ENCODE data around the gene RALBP1.

The RALBP1 gene

DNA sequence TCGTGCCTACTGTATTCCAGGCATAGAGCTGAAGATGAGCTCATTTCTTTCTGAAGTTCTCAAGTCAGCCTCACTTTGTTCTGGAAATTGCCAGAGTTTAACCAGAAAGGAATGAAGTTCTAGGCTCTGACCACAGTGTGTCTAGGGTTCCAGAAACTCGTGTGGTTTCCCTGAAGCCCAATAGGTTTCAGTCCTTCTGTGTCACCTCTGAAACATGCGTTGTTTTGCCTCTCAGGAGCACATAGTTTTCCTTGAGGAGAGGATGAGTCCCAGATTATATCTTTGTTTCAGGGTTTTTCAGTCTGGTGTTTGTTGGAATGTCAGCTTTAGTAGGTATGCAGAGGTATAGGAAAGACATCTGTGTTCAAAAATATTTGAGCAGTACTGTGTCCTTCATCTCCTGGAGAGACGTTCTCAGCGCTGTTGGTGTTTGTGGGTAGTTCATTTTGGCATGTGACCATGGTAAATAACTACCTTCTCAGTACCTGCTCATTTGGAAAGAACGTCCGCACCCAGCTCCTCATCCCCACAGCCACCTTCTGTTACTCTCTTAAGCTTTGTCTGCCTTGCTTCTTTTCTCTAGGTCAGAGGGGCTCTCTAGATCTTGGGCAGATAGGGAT lies 56.6 kb downstream of the RALBP1 start:
- in situ Hi-C loops (cut with HindIII; ENCODE audit: low pct_ligation_motif_present, low sequenced_read_pairs) = no loop called here
- Histone ChIP-seq H3K36me3 (replicated peaks) (peaks cover 27% of the 10 kb centered on the region), H3K4me3 (ENCODE audit: low read depth, low read length) (no peak overlapping the region), H3K27me3 (replicated peaks) (no peaks in the 10 kb centered on the region), H3K27ac (no peak overlapping the region)
- peak; percentile 22 for DNase-seq
- TF ChIP-seq CTCF (IDR thresholded peaks at IDR 0.05; ENCODE audit: low read depth, low read length, missing control alignments) = no peak

- in situ Hi-C loops (cut with HindIII; ENCODE audit: low pct_ligation_motif_present, low sequenced_read_pairs) = no loop called here
- Histone ChIP-seq H3K27ac (no peak overlapping the region), H3K27me3 (replicated peaks) (no peaks in the 10 kb centered on the region), H3K36me3 (replicated peaks) (peaks cover 24% of the 10 kb centered on the region), H3K4me3 (ENCODE audit: low read depth, low read length) (no peak overlapping the region)
- no peak for TF ChIP-seq CTCF (IDR thresholded peaks at IDR 0.05; ENCODE audit: low read depth, low read length, missing control alignments)
- no peak for DNase-seq
Observed at GRCh38 chr18:9534844-9535243, 59.5 kb downstream of the RALBP1 start.

GRCh38 chr18:9535430-9535991 lies 60.2 kb downstream of the RALBP1 start:
- Histone ChIP-seq H3K36me3 (replicated peaks) (peaks cover 26% of the 10 kb centered on the region), H3K27me3 (replicated peaks) (no peaks in the 10 kb centered on the region), H3K27ac (peak overlapping the region; percentile 44), H3K4me3 (ENCODE audit: low read depth, low read length) (no peak overlapping the region)
- in situ Hi-C loops (cut with HindIII; ENCODE audit: low pct_ligation_motif_present, low sequenced_read_pairs) = no loop called here
- TF ChIP-seq CTCF (IDR thresholded peaks at IDR 0.05; ENCODE audit: low read depth, low read length, missing control alignments) = no peak
- peak; percentile 94 for DNase-seq

DNA sequence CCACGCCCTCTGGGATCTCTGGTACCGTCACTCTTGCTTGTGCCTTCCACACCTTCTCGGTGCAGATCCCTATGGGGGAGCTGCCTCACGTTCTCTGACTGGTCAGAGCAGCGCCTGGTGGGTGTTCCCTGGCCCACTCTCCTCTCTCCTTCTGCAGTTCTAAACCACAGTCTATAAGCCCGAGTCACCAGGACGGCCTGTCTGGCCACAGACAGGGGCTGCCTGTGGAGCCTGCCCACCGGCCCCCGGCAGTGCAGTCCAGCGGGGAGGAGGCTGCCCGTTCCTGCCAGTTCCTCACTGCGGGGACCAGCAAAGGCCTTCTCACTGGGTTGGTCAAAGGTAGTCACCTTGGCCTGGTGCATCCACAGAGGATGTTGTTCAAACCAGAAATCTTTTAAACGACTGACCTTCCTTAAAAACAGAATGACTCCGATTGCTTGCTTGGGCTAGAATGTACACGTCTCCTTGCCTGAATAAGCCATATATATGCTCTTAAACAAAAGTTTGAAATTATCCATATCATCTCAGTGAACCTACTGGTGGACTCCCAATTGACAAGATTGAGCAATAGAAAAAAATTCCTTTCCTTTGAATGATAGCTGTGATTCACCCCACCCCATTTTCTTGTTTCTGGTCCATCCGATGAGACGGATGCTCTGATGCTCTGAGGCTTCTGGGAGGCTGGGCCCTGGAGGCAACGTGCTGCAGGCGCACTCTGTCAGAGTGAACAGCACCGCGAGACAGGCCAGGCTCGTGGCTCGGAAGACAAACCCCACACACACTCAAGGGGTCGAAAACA lies 61.2 kb downstream of the RALBP1 start:
- in situ Hi-C loops (cut with HindIII; ENCODE audit: low pct_ligation_motif_present, low sequenced_read_pairs) = no loop called here
- Histone ChIP-seq H3K27ac (no peak overlapping the region), H3K36me3 (replicated peaks) (peaks cover 24% of the 10 kb centered on the region), H3K4me3 (ENCODE audit: low read depth, low read length) (no peak overlapping the region), H3K27me3 (replicated peaks) (no peaks in the 10 kb centered on the region)
- no peak for TF ChIP-seq CTCF (IDR thresholded peaks at IDR 0.05; ENCODE audit: low read depth, low read length, missing control alignments)
- DNase-seq = peak; percentile 27

GRCh38 chr18:9537677-9538076 lies 62.4 kb downstream of the RALBP1 start:
- no peak for DNase-seq
- H3K36me3 ChIP-seq (replicated peaks) = peaks cover 24% of the 10 kb centered on the region
- H3K4me3 ChIP-seq (ENCODE audit: low read depth, low read length) = no peak overlapping the region
- in situ Hi-C loops (cut with HindIII; ENCODE audit: low pct_ligation_motif_present, low sequenced_read_pairs) = no loop called here
- no peak overlapping the region for H3K27ac ChIP-seq
- TF ChIP-seq CTCF (IDR thresholded peaks at IDR 0.05; ENCODE audit: low read depth, low read length, missing control alignments) = no peak
- H3K27me3 ChIP-seq (replicated peaks) = no peaks in the 10 kb centered on the region
